H9 (cell line): Measurements from ENCODE around the gene SAP30L. TPM values are rescaled to one million over a fixed set of nuclear protein-coding genes. Genes with fewer than 3 reads are reported as not detected.

Experiments used
- DNase-seq: peaks from one replicate; pipeline ENCODE4 v3.0.0-alpha.2; 2017
- H2AFZ ChIP-seq: one replicate; pipeline ENCODE4 v1.6.1; 2013; ENCODE audit warnings: mild to moderate bottlenecking, low read length, control low read depth, moderate library complexity
- H2AK5ac ChIP-seq: 2 replicates; pipeline ENCODE4 v1.6.1; 2013; ENCODE audit warnings: low read length, control low read depth, mixed read lengths; ENCODE audit not compliant: insufficient read length
- H2BK120ac ChIP-seq: one replicate; pipeline ENCODE4 v1.6.1; 2013; ENCODE audit warnings: low read depth, mild to moderate bottlenecking, low read length, control low read depth, inconsistent platforms; ENCODE audit not compliant: poor library complexity, severe bottlenecking
- H2BK12ac ChIP-seq: 2 replicates; pipeline ENCODE4 v1.6.1; 2013; ENCODE audit warnings: low read length, control low read depth, mixed read lengths, low read depth; ENCODE audit not compliant: insufficient read length
- H2BK15ac ChIP-seq: 2 replicates; pipeline ENCODE4 v1.6.1; 2013; ENCODE audit warnings: low read depth, low read length, control low read depth
- H2BK20ac ChIP-seq: one replicate; pipeline ENCODE4 v1.6.1; 2013; ENCODE audit warnings: low read depth, mild to moderate bottlenecking, low read length, control low read depth, inconsistent platforms; ENCODE audit not compliant: poor library complexity, severe bottlenecking
- H2BK5ac ChIP-seq: 2 replicates; pipeline ENCODE4 v1.6.1; 2013; ENCODE audit warnings: low read length, control low read depth, mixed read lengths; ENCODE audit not compliant: insufficient read length
- H3K14ac ChIP-seq: 2 replicates; pipeline ENCODE4 v1.6.1; 2013; ENCODE audit warnings: low read length, control low read depth; ENCODE audit not compliant: insufficient read depth
- H3K18ac ChIP-seq: 2 replicates; pipeline ENCODE4 v1.6.1; 2013; ENCODE audit warnings: low read depth, mild to moderate bottlenecking, mixed read lengths, low read length, control low read depth; ENCODE audit not compliant: insufficient read length
- H3K23ac ChIP-seq: 2 replicates; pipeline ENCODE4 v1.6.1; 2013; ENCODE audit warnings: low read length, control low read depth, mixed read lengths, low read depth; ENCODE audit not compliant: insufficient read length
- H3K23me2 ChIP-seq: 2 replicates; pipeline ENCODE4 v1.6.1; 2013; ENCODE audit warnings: low read depth, mild to moderate bottlenecking, mixed read lengths, low read length, control low read depth; ENCODE audit not compliant: insufficient read length, poor library complexity, severe bottlenecking
- H3K27ac ChIP-seq: 2 replicates; pipeline ENCODE4 v1.5.1; 2013; ENCODE audit warnings: low read length, control low read depth, mixed read lengths, low read depth; ENCODE audit not compliant: insufficient read length
- H3K27me3 ChIP-seq: 2 replicates; pipeline ENCODE4 v1.6.1; 2013; ENCODE audit warnings: low read length, control low read depth, inconsistent platforms; ENCODE audit not compliant: insufficient read depth
- H3K4ac ChIP-seq: 2 replicates; pipeline ENCODE4 v1.6.1; 2013; ENCODE audit warnings: low read depth, mild to moderate bottlenecking, control low read depth, inconsistent platforms, low read length, moderate library complexity
- H3K4me1 ChIP-seq: 2 replicates; pipeline ENCODE4 v1.6.1; 2013; ENCODE audit warnings: low read length, control low read depth, inconsistent platforms; ENCODE audit not compliant: insufficient read depth
- H3K4me2 ChIP-seq: 2 replicates; pipeline ENCODE4 v1.6.1; 2013; ENCODE audit warnings: low read length, control low read depth, mixed read lengths; ENCODE audit not compliant: insufficient read length, insufficient read depth
- H3K56ac ChIP-seq: 2 replicates; pipeline ENCODE4 v1.6.1; 2013; ENCODE audit warnings: low read depth, mild to moderate bottlenecking, mixed read lengths, low read length, control low read depth; ENCODE audit not compliant: insufficient read length
- H3K79me1 ChIP-seq: 2 replicates; pipeline ENCODE4 v1.6.1; 2013; ENCODE audit warnings: low read depth, mild to moderate bottlenecking, moderate library complexity, low read length, control low read depth, inconsistent platforms; ENCODE audit not compliant: insufficient read depth, poor library complexity, severe bottlenecking
- H3K79me2 ChIP-seq: 2 replicates; pipeline ENCODE4 v1.6.1; 2013; ENCODE audit warnings: low read length, control low read depth, inconsistent platforms; ENCODE audit not compliant: insufficient read depth
- H3K9ac ChIP-seq: 2 replicates; pipeline ENCODE4 v1.6.1; 2013; ENCODE audit warnings: low read length, control low read depth, mixed read lengths; ENCODE audit not compliant: insufficient read length; ENCODE audit errors: extremely low read depth
- H3K9me3 ChIP-seq: one replicate; pipeline ENCODE4 v1.6.1; 2013; ENCODE audit warnings: low read depth, low read length, inconsistent platforms; ENCODE audit not compliant: control insufficient read depth
- H3T11ph ChIP-seq: one replicate; pipeline ENCODE4 v1.6.1; 2013; ENCODE audit warnings: mild to moderate bottlenecking, low read length, control low read depth, inconsistent platforms
- H4K20me1 ChIP-seq: one replicate; pipeline ENCODE4 v1.6.1; 2013; ENCODE audit not compliant: control insufficient read depth, insufficient read length, insufficient read depth
- H4K5ac ChIP-seq: 2 replicates; pipeline ENCODE4 v1.6.1; 2013; ENCODE audit warnings: low read depth, mild to moderate bottlenecking, mixed read lengths, low read length, control low read depth; ENCODE audit not compliant: insufficient read length
- H4K8ac ChIP-seq: replicated peaks from 2 replicates; pipeline ENCODE4 v1.6.1; 2013; ENCODE audit warnings: low read length, control low read depth, mixed read lengths, low read depth; ENCODE audit not compliant: insufficient read length
- H4K91ac ChIP-seq: 2 replicates; pipeline ENCODE4 v1.6.1; 2013; ENCODE audit warnings: low read depth, mild to moderate bottlenecking, moderate library complexity, mixed read lengths, low read length, control low read depth; ENCODE audit not compliant: insufficient read length
- H3K27ac Mint-ChIP-seq, 3 experiments: 2 replicates in 2 of 3; 3 replicates in 1 of 3; pipeline ENCODE4 v1.8.0; 2020 to 2021; ENCODE audit warnings: mixed read lengths in 3 of 3, mild to moderate bottlenecking in 1 of 3, moderate library complexity in 1 of 3
- H3K27me3 Mint-ChIP-seq: 2 replicates; pipeline ENCODE4 v1.8.0; 2021; ENCODE audit warnings: low read depth, mild to moderate bottlenecking, moderate library complexity, mixed read lengths
- H3K36me3 Mint-ChIP-seq, 3 experiments: 2 replicates in 2 of 3; 3 replicates in 1 of 3; pipeline ENCODE4 v1.8.0; 2020 to 2021; ENCODE audit warnings: low read depth in 3 of 3, mixed read lengths in 3 of 3; ENCODE audit not compliant: insufficient read depth in 1 of 3
- H3K4me1 Mint-ChIP-seq, 2 experiments: 2 replicates each; pipeline ENCODE4 v1.8.0; 2020; ENCODE audit warnings: mixed read lengths in 2 of 2
- H3K4me3 Mint-ChIP-seq, 2 experiments: 2 replicates in 1 of 2; 3 replicates in 1 of 2; pipeline ENCODE4 v1.8.0; 2020 to 2021; ENCODE audit warnings: mild to moderate bottlenecking in 2 of 2, mixed read lengths in 2 of 2, moderate library complexity in 1 of 2
- H3K9me3 Mint-ChIP-seq, 2 experiments: 2 replicates in 1 of 2; 3 replicates in 1 of 2; pipeline ENCODE4 v1.8.0; 2020; ENCODE audit warnings: mild to moderate bottlenecking in 2 of 2, mixed read lengths in 2 of 2, moderate library complexity in 1 of 2
- CTCF ChIP-seq: fragments of 200-600 bp; sonication (generic); conservative IDR thresholded peaks from 3 replicates; pipeline ENCODE4 v1.8.0; 2021; ENCODE audit warnings: antibody characterized with exemption, mild to moderate bottlenecking
- WGBS: extraction: QIAGEN DNeasy Blood & Tissue Kit; methylation state at CpG from one replicate; pipeline ENCODE4 v1.1.7; 2013; ENCODE audit warnings: missing lambda C conversion rate, low lambda C conversion rate, mixed read lengths; ENCODE audit not compliant: insufficient read length; ENCODE audit errors: extremely low coverage; 5-methylcytosine and 5-hydroxymethylcytosine counted together
- total RNA-seq: library from RNA; stranded (reverse); gene quantifications from 2 replicates; pipeline ENCODE4 v1.2.1, GENCODE V29; 2021

Gene SAP30L
- total RNA-seq, 1 experiment from 2014 or later = 25.0 TPM

- Mint-ChIP-seq H3K27me3 (peaks cover 100% of the 10 kb centered on the region), H3K4me3 (peak within 1 kb of the TSS; percentile 47 to 78), H3K4me1 (peaks cover 60 to 79% of the 10 kb centered on the region in 2 experiments), H3K27ac (no peak within 1 kb of the TSS), H3K9me3 (no peaks in the 10 kb centered on the region; a peak in 2 of 5 replicates), H3K36me3 (peaks cover 0 to 3% (median 0%) of the 10 kb centered on the region in 3 experiments; a peak in 2 of 7 replicates)
- no peaks in the 10 kb centered on the region for H3K79me2 ChIP-seq
- no CpG with 5 or more reads among the region's 20 CpGs for WGBS
- H2BK20ac ChIP-seq = no peak within 1 kb of the TSS
- no peak within 1 kb of the TSS for H2BK120ac ChIP-seq
- TF ChIP-seq CTCF = no peak
- H3K18ac ChIP-seq = no peak within 1 kb of the TSS
- peak; percentile 93 for DNase-seq
- H2BK15ac ChIP-seq = no peak within 1 kb of the TSS
- no peak within 1 kb of the TSS for H3T11ph ChIP-seq
- no peaks in the 10 kb centered on the region for H3K79me1 ChIP-seq
- H2AFZ ChIP-seq = no peak within 1 kb of the TSS
- H3K27me3 ChIP-seq = peaks cover 96% of the 10 kb centered on the region
- H3K4ac ChIP-seq = no peak within 1 kb of the TSS
- no peak within 1 kb of the TSS for H4K5ac ChIP-seq
- no peak within 1 kb of the TSS for H3K27ac ChIP-seq
- peaks cover 2% of the 10 kb centered on the region for H4K20me1 ChIP-seq
- peaks cover 30% of the 10 kb centered on the region for H3K23me2 ChIP-seq
- peak within 1 kb of the TSS; percentile 51 for H3K4me2 ChIP-seq
- no peak within 1 kb of the TSS for H2AK5ac ChIP-seq
- H3K23ac ChIP-seq = no peak within 1 kb of the TSS
- H3K9ac ChIP-seq = no peak within 1 kb of the TSS
- H4K91ac ChIP-seq = no peak within 1 kb of the TSS
- H2BK5ac ChIP-seq = no peak within 1 kb of the TSS
- no peak within 1 kb of the TSS for H2BK12ac ChIP-seq
- no peaks in the 10 kb centered on the region for H3K4me1 ChIP-seq
- H3K14ac ChIP-seq = no peak within 1 kb of the TSS; the same call in 1 of the 2 replicates
- no peaks in the 10 kb centered on the region for H3K9me3 ChIP-seq
- H3K56ac ChIP-seq = no peak within 1 kb of the TSS
- H4K8ac ChIP-seq = no peak within 1 kb of the TSS
Observed at GRCh38 chr5:154478224-154478565, 32.4 kb downstream of the SAP30L start, which contains the start of gene HAND1. TSS of gene HAND1 (minus strand) at chr5:154478227. CDS start at chr5:154478008, 219 bp downstream.
